Mesenteric fat pad (tissue), 1 donor: Measurements from ENCODE around the gene CTNNBIP1. TPM values are rescaled to one million over a fixed set of nuclear protein-coding genes. Genes with fewer than 3 reads are reported as not detected.

Experiments used
- DNase-seq: peaks from one replicate; pipeline ENCODE4 v3.0.0-alpha.2; 2020; ENCODE audit warnings: low spot score
- total RNA-seq: library from RNA; stranded (reverse); fragmentation: NEBNext Ultra II Directional; extraction: Animal tissue kit (Norgen Biotek cat#: 25700); gene quantifications from one replicate; pipeline ENCODE4 v1.2.1, GENCODE V29; 2021
- donor health status: DM: yes; HTN: yes; CAD: no.

Gene CTNNBIP1
- total RNA-seq, 1 donor from 2014 or later: 29.8 TPM

DNA sequence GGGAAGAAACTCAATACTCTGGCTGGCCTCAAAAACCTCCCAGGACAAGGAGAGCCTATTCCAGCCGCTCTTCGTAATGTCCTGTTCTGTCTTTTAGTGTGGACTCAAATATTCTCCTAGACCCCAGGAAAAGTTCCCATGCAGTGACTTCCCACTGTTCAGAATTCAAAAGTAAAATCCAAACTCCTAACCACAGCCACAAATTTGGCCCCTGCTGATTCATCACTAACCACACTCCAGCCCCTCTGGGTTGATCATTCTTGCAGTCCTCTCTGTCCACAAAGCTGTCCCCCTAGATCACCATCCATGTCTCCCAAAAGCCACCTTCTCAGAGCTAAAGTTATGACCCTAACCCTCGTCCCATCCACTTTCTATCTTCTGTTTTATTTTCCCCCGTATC, 5.1 kb downstream of the CTNNBIP1 start:
- DNase-seq: peak; percentile 12

- DNase-seq: no peak
Observed at GRCh38 chr1:9904596-9904995, 5.5 kb downstream of the CTNNBIP1 start.

DNA sequence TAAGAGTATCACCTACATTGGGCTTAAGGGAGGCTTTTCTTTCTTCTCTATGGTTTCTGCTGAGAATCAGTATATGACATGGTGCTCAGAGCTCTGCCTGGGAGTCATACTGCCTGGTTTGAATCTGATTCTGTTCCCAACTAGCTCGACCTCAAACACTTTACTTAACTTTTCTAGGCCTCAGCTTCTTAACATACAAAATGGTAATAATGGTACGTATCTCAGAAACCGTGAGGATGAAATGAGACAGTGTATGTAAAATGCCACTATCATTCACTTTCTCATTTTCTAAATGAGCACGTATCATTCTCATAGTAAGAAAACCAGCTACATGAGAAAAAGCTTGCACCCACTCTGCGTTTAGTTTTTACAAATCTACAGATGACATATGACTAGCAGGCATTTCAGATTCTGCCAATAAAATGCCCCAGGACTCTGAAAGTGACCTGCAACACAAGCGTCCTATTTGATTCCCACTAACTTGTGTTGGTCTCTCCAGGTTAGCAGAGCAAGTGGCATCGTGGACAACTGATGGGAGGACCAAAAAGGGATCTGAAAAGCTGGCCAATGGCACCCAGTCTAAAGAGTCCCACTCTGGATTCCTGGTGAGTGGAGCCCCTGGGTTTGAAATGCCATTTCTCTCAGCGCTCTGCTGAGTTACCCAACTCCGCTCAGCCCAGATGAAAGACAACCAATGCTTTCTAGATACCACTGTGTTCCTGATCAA, 6.1 kb downstream of the CTNNBIP1 start:
- DNase-seq: peak; percentile 33

GRCh38 chr1:9902060-9902452, 8.0 kb downstream of the CTNNBIP1 start:
- DNase-seq: no peak

DNA sequence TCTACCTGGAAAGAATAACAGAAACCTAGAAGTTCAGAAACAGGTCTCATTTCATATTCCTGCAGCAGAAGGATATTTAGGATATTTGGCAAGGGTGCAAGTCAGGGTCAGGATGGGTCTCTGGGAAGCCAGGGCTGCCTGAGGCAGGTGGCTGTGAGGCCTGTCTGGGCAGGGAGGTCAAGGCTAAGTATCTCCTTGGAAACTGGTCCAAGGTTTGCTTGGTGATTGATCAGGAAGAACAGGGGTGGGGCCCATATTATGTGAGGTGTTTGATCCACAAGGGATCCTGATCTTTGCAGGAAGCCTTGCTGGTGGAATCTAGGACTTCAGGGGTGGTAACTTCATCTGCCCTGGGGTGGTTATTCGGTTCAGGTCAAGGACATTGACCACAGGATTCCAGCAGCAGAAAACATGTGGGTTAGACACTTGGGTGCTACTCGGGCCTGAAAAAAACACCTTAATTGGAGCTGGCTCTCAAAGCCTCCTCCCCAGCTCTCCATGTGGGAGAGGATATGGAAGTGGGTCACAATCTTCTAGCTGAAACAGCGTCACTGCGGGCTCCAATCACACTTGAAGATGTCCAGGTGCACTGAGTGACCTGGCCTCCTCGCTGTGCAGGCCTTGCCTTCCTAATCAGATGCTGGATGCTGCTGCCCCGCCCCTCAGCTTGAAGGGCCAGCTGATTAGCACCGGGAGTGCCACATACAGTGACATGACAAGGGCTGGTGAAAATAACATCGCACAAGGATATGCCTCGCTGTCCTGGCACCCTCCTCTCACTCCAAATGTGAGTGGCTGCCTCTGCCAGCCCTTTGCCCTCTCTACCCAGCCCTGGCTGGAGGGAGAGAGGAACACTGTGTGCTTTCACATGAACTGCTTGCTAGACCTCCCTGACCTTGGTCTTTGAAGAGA, 8.7 kb downstream of the CTNNBIP1 start:
- DNase-seq: no peak

- DNase-seq: no peak
Observed at GRCh38 chr1:9900142-9901043, 9.7 kb downstream of the CTNNBIP1 start.

GRCh38 chr1:9894115-9894514, 16.0 kb downstream of the CTNNBIP1 start:
- no peak for DNase-seq

DNA sequence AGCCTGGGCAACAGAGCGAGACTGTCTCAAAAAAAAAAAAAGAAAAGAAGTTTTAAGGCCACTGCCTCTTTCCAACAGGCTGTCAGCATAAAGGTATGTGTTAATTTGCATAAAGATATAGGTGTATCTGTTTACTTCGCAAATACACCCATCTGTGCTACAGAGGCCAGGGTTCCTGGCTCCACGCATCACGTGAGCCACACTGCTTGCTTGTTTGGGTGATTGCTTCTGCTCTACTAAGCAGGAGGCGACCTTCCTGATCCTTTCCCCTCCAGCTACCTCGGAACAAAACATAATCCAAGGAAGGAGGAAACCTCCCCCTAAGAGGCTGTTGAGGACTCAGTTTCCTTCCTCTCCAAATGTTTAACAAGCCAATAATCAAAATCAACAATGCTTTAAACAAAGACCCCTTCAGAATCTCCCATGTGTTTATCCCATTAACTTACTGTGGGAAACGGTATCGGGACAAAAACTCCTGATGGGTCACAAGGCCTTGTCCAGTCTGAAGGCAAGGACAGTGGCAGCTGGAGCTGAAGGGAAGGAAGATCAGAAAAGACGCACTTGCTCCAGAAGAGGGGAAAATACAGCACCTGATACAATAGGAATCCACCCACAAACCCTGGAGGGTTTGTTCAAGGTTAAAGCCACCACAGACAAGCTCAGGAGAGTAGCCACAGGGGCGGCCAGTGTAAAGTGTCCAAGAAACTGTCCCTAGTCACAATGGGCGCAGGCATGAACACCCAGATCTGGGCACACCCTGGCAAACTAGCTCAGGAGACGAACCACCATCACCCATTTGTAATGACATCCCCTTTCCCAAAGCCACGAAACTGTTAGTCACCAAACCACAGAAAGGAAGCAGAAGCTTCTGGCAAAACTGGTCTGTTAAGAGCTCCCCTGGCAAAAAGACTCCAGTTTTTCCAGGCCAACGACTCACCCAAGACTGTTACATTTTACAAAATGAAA, 17.2 kb downstream of the CTNNBIP1 start:
- no peak for DNase-seq

- DNase-seq: no peak
Observed at GRCh38 chr1:9891207-9891606, 18.9 kb downstream of the CTNNBIP1 start.

GRCh38 chr1:9890224-9890731, 19.8 kb downstream of the CTNNBIP1 start:
- DNase-seq: no peak

DNA sequence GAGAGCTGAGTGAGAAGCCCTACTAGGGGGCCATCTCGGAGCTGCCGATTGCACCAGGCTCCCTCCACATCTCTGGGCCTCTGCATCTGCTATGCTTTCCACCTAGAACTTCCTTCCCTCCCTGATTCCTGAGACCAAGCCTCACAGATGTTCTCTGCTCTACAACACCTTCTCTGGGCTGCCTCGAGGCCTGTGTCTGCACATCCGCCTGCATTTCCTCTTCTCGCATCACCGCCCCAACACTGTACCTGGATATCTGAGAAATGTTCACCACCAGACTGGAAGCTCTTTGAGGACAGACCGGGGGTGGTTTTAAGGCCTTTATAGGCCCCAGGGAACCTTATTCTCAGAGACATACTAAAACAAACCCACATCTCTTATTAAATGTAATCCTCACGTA, 20.7 kb downstream of the CTNNBIP1 start:
- DNase-seq: no peak

GRCh38 chr1:9888886-9889285, 21.2 kb downstream of the CTNNBIP1 start:
- DNase-seq: no peak

- DNase-seq: no peak
Observed at GRCh38 chr1:9887070-9887469, 23.0 kb downstream of the CTNNBIP1 start.

- no peak for DNase-seq
Observed at GRCh38 chr1:9886092-9886742, 23.9 kb downstream of the CTNNBIP1 start.

- no peak for DNase-seq
Observed at GRCh38 chr1:9884805-9885204, 25.3 kb downstream of the CTNNBIP1 start.

DNA sequence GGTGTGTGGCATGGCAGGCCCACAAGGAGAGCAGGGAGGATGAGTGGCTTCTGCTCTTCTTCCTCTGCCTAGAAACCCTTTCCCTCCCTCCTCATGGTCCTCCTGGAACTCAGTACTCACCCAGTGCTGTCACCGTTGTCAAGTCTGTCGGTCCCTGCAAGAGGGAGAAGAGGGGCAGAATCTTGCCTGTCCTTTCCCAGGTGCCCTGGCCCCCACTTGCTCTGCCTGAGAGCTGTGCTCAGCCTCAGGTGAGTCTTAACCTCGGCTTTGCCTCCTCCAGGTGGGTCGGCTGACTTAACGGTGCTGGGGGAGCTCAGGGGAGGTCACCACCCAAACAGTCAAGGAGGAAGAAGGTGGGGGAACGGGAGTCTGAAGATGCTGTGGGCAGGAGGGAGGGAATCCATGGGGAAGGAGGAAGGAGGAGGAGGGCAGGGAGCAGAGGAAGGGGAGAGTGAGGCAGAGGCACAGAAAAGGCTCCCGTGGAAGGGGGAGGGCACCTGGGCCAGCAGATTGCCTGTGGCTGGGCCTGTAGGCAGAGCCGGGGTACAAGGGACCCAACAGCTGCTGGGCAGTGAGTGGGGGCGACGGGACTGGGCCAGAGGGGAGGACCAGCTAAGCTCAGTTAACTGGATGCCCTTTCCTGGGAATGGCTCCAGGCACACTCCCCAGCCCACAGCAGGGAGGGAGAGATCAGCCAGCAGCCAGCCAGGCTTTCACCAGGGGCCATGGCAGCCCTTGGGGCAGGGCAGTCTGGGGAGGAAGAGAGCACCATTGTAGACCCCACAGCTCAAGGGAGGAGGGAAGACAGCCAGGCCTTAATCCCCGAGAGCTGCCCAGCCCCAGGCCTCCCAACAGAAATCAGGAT, 26.3 kb downstream of the CTNNBIP1 start:
- DNase-seq: no peak

DNA sequence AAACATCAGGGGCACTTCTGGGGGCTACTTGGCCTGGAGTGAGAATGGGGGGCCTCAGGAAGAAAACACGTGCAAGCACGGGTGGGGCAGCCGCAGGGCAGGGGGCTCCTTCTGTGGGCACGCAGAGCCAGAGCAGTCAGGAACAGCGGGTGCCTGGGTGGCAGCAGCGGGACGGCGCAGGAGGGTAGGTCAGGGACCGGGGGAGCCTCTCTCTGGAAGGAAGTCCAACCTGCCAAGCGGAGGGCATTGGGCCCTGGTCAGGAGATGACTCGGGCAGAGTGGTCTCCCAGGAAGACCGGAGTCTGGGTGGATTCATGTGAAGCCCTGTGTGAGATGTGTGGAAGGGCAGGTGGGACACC, 27.1 kb downstream of the CTNNBIP1 start:
- DNase-seq: no peak

DNA sequence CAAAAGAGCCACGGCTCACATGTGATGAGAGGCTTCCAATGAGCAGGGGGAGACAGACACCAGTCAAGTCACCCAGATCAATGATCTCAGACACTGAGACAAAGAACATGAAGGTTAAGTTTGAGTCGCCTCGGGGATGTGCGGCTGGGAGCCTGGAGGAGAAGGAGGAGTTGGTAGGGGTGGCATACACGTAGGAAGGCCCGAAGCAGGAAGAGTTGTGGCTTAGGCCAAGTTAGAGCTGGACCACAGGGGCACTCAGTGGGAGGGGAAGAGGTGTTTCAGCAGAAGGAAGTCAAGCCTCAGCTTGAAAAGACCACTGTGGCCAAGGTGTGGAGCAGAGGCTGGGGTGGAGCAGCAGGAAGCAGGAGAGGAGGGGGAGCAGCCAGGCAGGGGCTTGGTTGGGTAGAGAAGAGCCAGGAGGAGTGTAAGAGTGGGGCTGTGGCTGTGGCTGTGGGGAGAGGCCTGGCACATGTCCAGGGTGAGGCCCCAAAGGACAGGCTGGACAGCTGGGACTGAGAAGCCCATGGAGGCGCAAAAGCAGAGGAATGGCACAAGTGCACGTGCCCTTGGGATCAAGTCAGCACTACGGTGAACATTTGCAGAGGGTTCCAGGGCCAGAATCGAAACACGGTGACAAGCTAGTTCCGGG, 27.6 kb downstream of the CTNNBIP1 start:
- DNase-seq: no peak
